Stomach (tissue), 9 donors: ENCODE results near the gene SYNPR. TPM values are rescaled to one million over a fixed set of nuclear protein-coding genes. Genes with fewer than 3 reads are reported as not detected.
A peak's percentile ranks its signal among the peaks of the same experiment; 100 is the strongest.

ENCODE experiments used
- DNase-seq, 2 donors: peaks; one replicate each; pipeline versions ENCODE4 v3.0.0 to v3.0.0-alpha.2; 2013 to 2019
- H3K27ac ChIP-seq, 5 donors: fragments of 200-600 bp in 4 of 5; sonication (generic) in 4 of 5; one replicate each; pipeline ENCODE4 v1.5.1; 2013 to 2019; ENCODE audit warnings: mild to moderate bottlenecking in 1 of 5, moderate library complexity in 1 of 5
- H3K27me3 ChIP-seq, 3 donors: fragments of 200-600 bp; sonication (generic); one replicate each; pipeline ENCODE4 v1.5.1; 2017 to 2019; ENCODE audit warnings: mixed run types in 1 of 3
- H3K36me3 ChIP-seq, 4 donors: fragments of 200-600 bp; sonication (generic); 1 replicate in 3 of 4; 2 replicates in 1 of 4; pipeline ENCODE4 v1.5.1; 2016 to 2019
- H3K4me1 ChIP-seq, 4 donors: fragments of 200-600 bp; sonication (generic); one replicate each; pipeline ENCODE4 v1.5.1; 2016 to 2019
- H3K4me3 ChIP-seq, 4 donors: fragments of 200-600 bp; sonication (generic) in 3 of 4; one replicate each; pipeline ENCODE4 v1.5.1; 2016 to 2019; ENCODE audit warnings: mild to moderate bottlenecking in 1 of 4
- H3K9me3 ChIP-seq, 4 donors: fragments of 200-600 bp; sonication (generic); one replicate each; pipeline ENCODE4 v1.5.1; 2016 to 2019
- CTCF ChIP-seq, 7 experiments: fragments of 450-650 bp in 4 of 7; fragments of 200-600 bp in 3 of 7; sonication (generic) in 3 of 7; IDR thresholded peaks; one replicate each; pipeline ENCODE4 v1.5.1; 2016 to 2019; ENCODE audit warnings: antibody characterized with exemption in 7 of 7, control low read depth in 2 of 7, mild to moderate bottlenecking in 1 of 7
- EP300 ChIP-seq: sonication (generic); formaldehyde crosslinking; IDR thresholded peaks from one replicate; pipeline ENCODE4 v1.6.1; 2017; ENCODE audit warnings: antibody characterized with exemption
- POLR2A ChIP-seq, 4 donors: fragments of 450-650 bp; IDR thresholded peaks; one replicate each; pipeline ENCODE4 v1.6.1; 2016; ENCODE audit warnings: antibody characterized with exemption in 4 of 4, control low read depth in 2 of 4, mild to moderate bottlenecking in 1 of 4, moderate library complexity in 1 of 4
- POLR2AphosphoS5 ChIP-seq, 3 donors: sonication (generic); formaldehyde crosslinking; IDR thresholded peaks; one replicate each; pipeline ENCODE4 v1.6.1; 2016; ENCODE audit warnings: antibody characterized with exemption in 3 of 3
- WGBS, 5 donors: extraction: QIAGEN DNeasy Blood & Tissue Kit in 3 of 5; methylation state at CpG; one replicate each; pipeline versions ENCODE4 v1.1.5 to v1.1.7; 2013 to 2018; 5-methylcytosine and 5-hydroxymethylcytosine counted together
- intact Hi-C: fragments of 100-400 bp; cut with DNase I; formaldehyde crosslinking; loops from one replicate; pipeline ENCODE4 v1.15.1; 2023; ENCODE audit warnings: low total_unique reads
- polyA plus RNA-seq, 3 donors: library from polyadenylated mRNA; stranded (reverse); fragments of 200-250 nt; gene quantifications; one replicate each; pipeline ENCODE4 v1.2.3, GENCODE V29; 2013
- total RNA-seq, 5 donors: library from RNA; depleted of rRNA; stranded (reverse); fragments of >200 nt; gene quantifications; one replicate each; pipeline versions ENCODE4 v1.1.0 to v1.2.3, GENCODE V29; 2014 to 2016
- donor health status: healthy with polysubstance abuse.
- donor health status: Bipolar disorder and iron deficiency.
- donor health status: healthy.

The SYNPR gene
- total and polyA plus RNA-seq, 8 donors = 0.13 to 1.7 (median 0.31) TPM; not detected in 3

- no peak for DNase-seq
- peaks cover 0 to 6% (median 0%) of the 10 kb centered on the region in 4 donors for H3K4me1 ChIP-seq
- H3K4me3 ChIP-seq = no peak overlapping the region
- TF ChIP-seq CTCF (IDR thresholded peaks at IDR 0.05) = no peak
- H3K36me3 ChIP-seq = no peaks in the 10 kb centered on the region
- WGBS, 5 donors = 75 to 87% (median 82%) methylated on average over 4 of the region's 4 CpGs
- H3K27ac ChIP-seq = no peak overlapping the region
- H3K9me3 ChIP-seq = peaks cover 0 to 7% (median 4%) of the 10 kb centered on the region in 4 donors
- H3K27me3 ChIP-seq = no peaks in the 10 kb centered on the region
- intact Hi-C loops = no loop called here
Observed at GRCh38 chr3:63294332-63294731, 16.2 kb downstream of the SYNPR start.

GRCh38 chr3:63295356-63295755 is 17.2 kb downstream of the SYNPR start:
- 30 to 44% (median 40%) methylated on average over 4 of the region's 4 CpGs for WGBS, 5 donors
- intact Hi-C loops = no loop called here
- H3K4me3 ChIP-seq = no peak overlapping the region

GRCh38 chr3:63295806-63296205 is 17.7 kb downstream of the SYNPR start:
- Histone ChIP-seq H3K4me3 (no peak overlapping the region), H3K27me3 (no peaks in the 10 kb centered on the region), H3K27ac (no peak overlapping the region), H3K9me3 (peaks cover 0 to 7% (median 4%) of the 10 kb centered on the region in 4 donors), H3K36me3 (no peaks in the 10 kb centered on the region), H3K4me1 (peaks cover 0 to 6% (median 0%) of the 10 kb centered on the region in 4 donors)
- TF ChIP-seq EP300 (no peak), POLR2A (IDR thresholded peaks at IDR 0.05) (no peak), CTCF (IDR thresholded peaks at IDR 0.05) (no peak), POLR2AphosphoS5 (IDR thresholded peaks at IDR 0.05) (no peak)
- intact Hi-C loops = no loop called here
- peak in 1 of 2 donors; percentile 42 for DNase-seq

More at GRCh38 chr3:63295356-63295755, 17.2 kb downstream of the SYNPR start:
- Histone ChIP-seq H3K27me3 (no peaks in the 10 kb centered on the region), H3K9me3 (peaks cover 0 to 7% (median 4%) of the 10 kb centered on the region in 4 donors), H3K36me3 (no peaks in the 10 kb centered on the region), H3K4me1 (peaks cover 0 to 6% (median 0%) of the 10 kb centered on the region in 4 donors), H3K27ac (no peak overlapping the region)
- no peak for DNase-seq
- TF ChIP-seq POLR2AphosphoS5 (IDR thresholded peaks at IDR 0.05) (no peak), POLR2A (IDR thresholded peaks at IDR 0.05) (no peak), EP300 (no peak), CTCF (IDR thresholded peaks at IDR 0.05) (no peak)

- Histone ChIP-seq H3K4me3 (no peak overlapping the region), H3K27ac (no peak overlapping the region), H3K9me3 (peaks cover 0 to 7% (median 4%) of the 10 kb centered on the region in 4 donors), H3K4me1 (peaks cover 0 to 6% (median 0%) of the 10 kb centered on the region in 4 donors), H3K27me3 (no peaks in the 10 kb centered on the region), H3K36me3 (no peaks in the 10 kb centered on the region)
- DNase-seq = no peak
- WGBS, 5 donors = 69 to 93% (median 90%) methylated on average over 4 of the region's 4 CpGs
- intact Hi-C loops = no loop called here
- TF ChIP-seq CTCF (IDR thresholded peaks at IDR 0.05) (no peak), POLR2AphosphoS5 (IDR thresholded peaks at IDR 0.05) (no peak), POLR2A (IDR thresholded peaks at IDR 0.05) (no peak), EP300 (no peak)
Observed at GRCh38 chr3:63296249-63296648, 18.1 kb downstream of the SYNPR start.
